Subcutaneous adipose tissue (tissue), 4 donors: ENCODE data around the gene NPIPB6. TPM values are rescaled to one million over a fixed set of nuclear protein-coding genes. Genes with fewer than 3 reads are reported as not detected.

Source experiments
- total RNA-seq, 4 donors: library from RNA; depleted of rRNA; stranded (reverse); fragments of >200 nt; gene quantifications; one replicate each; pipeline ENCODE4 v1.1.0, GENCODE V29; 2016
- TF ChIP-seq, protein P1 (sequence below): fragments of 450-650 bp; IDR thresholded peaks from one replicate; pipeline ENCODE4 v1.5.1; 2016; ENCODE audit warnings: low read depth, mild to moderate bottlenecking, control low read depth, antibody characterized with exemption, moderate library complexity

NPIPB6 gene
- total RNA-seq, 4 donors from 2014 or later: 13.0 to 13.6 TPM; not detected in 2

DNA sequence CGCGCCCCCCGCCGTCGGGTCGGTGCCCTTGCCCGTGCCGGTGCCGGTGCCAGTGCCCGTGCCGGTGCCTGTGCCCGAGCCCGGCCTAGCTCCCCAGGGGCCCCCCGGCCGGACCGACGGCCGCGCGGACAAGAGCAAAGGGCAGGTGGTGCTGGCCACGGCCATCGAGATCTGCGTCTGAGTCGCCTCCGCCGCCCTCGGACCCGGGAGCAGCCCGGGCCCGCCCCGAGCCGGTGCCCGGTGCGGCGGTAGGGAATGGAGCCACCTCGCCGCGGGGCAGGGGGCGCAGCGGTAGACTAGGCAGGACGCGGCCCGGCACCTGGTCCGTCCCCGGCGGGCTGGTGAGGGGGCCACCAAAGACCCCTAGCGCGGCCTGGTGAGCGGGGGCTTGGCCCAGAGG lies 42.6 kb downstream of the NPIPB6 start:
- TF ChIP-seq, protein P1, sequence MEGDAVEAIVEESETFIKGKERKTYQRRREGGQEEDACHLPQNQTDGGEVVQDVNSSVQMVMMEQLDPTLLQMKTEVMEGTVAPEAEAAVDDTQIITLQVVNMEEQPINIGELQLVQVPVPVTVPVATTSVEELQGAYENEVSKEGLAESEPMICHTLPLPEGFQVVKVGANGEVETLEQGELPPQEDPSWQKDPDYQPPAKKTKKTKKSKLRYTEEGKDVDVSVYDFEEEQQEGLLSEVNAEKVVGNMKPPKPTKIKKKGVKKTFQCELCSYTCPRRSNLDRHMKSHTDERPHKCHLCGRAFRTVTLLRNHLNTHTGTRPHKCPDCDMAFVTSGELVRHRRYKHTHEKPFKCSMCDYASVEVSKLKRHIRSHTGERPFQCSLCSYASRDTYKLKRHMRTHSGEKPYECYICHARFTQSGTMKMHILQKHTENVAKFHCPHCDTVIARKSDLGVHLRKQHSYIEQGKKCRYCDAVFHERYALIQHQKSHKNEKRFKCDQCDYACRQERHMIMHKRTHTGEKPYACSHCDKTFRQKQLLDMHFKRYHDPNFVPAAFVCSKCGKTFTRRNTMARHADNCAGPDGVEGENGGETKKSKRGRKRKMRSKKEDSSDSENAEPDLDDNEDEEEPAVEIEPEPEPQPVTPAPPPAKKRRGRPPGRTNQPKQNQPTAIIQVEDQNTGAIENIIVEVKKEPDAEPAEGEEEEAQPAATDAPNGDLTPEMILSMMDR: no peak

- TF ChIP-seq, protein P1: no peak
Observed at GRCh38 chr16:28320023-28320561, 43.2 kb downstream of the NPIPB6 start.

- TF ChIP-seq, protein P1: no peak
Observed at GRCh38 chr16:28319476-28320022, 43.8 kb downstream of the NPIPB6 start.

GRCh38 chr16:28318042-28318744 lies 45.1 kb downstream of the NPIPB6 start:
- TF ChIP-seq, protein P1: no peak

DNA sequence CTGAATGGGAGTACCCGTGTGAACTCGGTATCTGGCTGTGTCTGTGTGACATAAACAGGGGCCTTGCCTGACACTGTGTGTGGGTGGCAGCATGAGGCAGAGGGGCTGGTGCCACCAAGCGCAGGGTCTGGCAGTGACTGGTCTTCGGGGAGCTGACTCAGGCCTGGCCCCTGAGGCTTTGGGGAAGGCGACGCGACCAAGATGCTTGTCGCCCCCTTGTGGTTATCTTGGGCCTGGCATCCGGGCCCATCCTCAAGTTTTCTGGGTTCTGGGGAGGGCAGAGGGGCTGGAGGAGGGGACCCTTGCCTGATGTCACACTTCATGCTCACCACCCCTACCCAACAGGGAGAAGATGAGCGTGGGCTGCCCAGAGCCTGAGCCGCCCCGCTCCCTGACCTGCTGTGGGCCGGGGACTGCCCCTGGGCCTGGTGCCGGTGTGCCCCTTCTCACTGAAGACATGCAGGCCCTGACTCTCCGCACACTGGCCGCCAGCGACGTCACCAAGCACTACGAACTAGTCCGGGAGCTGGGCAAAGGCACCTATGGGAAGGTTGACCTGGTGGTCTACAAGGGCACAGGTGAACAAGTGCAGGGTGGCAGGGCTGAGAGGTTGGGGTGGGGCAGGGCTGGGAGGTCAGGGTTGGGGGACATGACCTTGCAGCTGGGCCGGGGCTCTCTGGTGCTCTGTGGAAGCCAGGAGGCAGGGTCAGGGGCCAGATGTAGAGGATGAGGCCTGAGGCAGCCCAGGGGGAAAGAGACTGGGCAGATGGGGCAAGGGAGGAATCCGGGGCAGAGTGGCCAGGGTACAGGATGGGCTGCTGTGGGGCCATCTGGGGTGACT lies 46.0 kb downstream of the NPIPB6 start:
- TF ChIP-seq, protein P1: no peak

DNA sequence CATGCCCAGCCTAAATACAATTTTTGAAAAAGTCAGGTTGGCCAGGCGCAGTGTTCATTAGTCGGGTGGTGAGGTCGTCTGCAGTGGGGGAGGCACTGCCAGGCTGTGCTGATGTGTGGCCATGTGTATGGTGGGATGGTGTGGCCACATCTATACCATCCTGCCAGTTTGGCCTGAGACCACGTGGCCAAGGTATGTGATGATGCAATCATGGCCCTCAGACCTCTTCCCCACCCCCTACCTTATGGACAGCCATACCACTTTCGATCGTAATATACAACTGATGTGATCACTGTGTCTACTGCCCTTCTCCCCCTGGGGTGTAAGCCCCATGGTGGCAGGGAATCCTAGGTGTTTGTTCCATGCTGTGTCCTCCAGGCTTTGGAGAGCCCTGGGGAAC lies 47.3 kb downstream of the NPIPB6 start:
- TF ChIP-seq, protein P1: no peak

DNA sequence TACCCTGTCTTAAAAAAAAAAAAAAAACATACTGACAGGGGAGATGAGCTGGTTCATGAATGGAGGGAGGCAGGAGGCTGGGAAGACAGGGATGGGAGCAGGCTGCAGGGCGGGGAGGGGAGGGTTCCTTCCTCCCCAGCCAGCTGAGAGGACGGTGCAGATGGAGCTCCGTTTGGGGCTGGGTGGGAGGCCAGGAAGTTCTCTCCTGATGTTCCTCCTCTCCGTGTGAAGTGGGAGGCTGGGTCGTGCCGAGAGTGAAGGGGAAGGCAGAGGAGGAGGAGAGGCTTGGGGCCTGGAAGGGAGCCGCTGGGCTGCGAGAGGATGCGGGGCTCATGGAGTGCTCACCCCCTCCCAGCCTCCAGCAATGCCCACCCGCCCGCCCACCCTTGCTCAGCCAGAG lies 49.7 kb downstream of the NPIPB6 start:
- TF ChIP-seq, protein P1: no peak
